Keratinocyte (primary cell): Measurements from ENCODE around the gene CELF2.

Source experiments
- EZH2 ChIP-seq: IDR thresholded peaks from one replicate; pipeline ENCODE4 v1.6.1; 2012; ENCODE audit warnings: inconsistent platforms, mild to moderate bottlenecking, low read length, moderate library complexity
- TF ChIP-seq, protein P1 (sequence below), 3 experiments: IDR thresholded peaks in 1 of 3; conservative IDR thresholded peaks in 1 of 3; optimal IDR thresholded peaks in 1 of 3; 2 replicates in 2 of 3; 3 replicates in 1 of 3; pipeline versions ENCODE3 to v1.5.1; 2011; ENCODE audit warnings: low read length in 3 of 3, mild to moderate bottlenecking in 3 of 3, moderate library complexity in 2 of 3, control low read depth in 1 of 3, inconsistent platforms in 1 of 3; ENCODE audit not compliant: insufficient read depth in 2 of 3; ENCODE audit errors: extremely low read depth in 1 of 3

DNA sequence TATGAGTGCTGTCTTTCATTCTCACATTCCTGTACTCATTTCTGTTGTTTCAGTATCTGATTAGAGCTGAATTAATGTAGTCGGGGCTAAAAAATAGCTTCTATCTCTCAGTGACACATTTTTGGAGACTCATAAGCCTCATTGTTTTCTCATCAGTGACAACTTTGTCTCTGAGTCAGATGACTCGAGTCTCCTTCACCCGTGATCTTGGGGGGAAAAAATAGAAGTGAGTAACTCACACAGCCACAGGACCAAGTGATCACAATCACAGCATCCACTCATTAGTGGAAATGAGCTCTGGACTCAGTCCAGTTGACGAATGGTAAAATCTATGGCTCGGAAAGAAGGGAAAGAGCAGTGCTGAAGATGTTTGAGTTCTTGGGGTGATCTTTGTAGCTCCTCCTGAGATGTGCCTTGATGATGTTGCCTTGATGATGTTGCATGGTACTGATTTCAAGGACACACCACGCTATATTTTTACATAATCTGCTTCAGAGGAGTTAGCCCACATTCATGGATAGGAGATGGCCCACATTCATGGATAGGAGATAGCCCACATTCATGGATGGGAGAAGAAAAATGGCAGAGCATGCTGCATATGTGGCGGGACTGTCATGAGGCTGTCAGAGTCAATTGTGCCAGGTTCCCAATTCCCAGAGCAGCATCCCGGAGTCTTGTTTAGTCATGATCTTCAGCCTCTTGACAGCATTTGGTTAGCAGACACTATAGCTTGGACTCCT lies 214.7 kb downstream of the CELF2 start:
- TF ChIP-seq, protein P1, sequence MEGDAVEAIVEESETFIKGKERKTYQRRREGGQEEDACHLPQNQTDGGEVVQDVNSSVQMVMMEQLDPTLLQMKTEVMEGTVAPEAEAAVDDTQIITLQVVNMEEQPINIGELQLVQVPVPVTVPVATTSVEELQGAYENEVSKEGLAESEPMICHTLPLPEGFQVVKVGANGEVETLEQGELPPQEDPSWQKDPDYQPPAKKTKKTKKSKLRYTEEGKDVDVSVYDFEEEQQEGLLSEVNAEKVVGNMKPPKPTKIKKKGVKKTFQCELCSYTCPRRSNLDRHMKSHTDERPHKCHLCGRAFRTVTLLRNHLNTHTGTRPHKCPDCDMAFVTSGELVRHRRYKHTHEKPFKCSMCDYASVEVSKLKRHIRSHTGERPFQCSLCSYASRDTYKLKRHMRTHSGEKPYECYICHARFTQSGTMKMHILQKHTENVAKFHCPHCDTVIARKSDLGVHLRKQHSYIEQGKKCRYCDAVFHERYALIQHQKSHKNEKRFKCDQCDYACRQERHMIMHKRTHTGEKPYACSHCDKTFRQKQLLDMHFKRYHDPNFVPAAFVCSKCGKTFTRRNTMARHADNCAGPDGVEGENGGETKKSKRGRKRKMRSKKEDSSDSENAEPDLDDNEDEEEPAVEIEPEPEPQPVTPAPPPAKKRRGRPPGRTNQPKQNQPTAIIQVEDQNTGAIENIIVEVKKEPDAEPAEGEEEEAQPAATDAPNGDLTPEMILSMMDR (optimal IDR thresholded peaks at IDR 0.05 in 1 of 3, IDR thresholded peaks at IDR 0.05 in 1 of 3, conservative IDR thresholded peaks at IDR 0.05 in 1 of 3; ENCODE audit: extremely low read depth in 1 of 3, insufficient read depth in 2 of 3, low read length in 3 of 3) = no peak
- no peak for TF ChIP-seq EZH2
